Activated T-cell treated with anti-CD3 and anti-CD28 coated beads for 24 hours (primary cell): ENCODE data around the gene CACNA2D3.
A peak's percentile ranks its signal among the peaks of the same experiment; 100 is the strongest.

ENCODE experiments used
- DNase-seq: peaks from one replicate; pipeline ENCODE4 v3.0.0-alpha.2; 2020; ENCODE audit warnings: low read depth

CACNA2D3 gene

GRCh38 chr3:54374214-54374852 lies 252.0 kb downstream of the CACNA2D3 start:
- no peak for DNase-seq

- no peak for DNase-seq
Measured at GRCh38 chr3:54376142-54376807, 253.9 kb downstream of the CACNA2D3 start.

- DNase-seq, result no peak
Measured at GRCh38 chr3:54376939-54377578, 254.7 kb downstream of the CACNA2D3 start.

DNA sequence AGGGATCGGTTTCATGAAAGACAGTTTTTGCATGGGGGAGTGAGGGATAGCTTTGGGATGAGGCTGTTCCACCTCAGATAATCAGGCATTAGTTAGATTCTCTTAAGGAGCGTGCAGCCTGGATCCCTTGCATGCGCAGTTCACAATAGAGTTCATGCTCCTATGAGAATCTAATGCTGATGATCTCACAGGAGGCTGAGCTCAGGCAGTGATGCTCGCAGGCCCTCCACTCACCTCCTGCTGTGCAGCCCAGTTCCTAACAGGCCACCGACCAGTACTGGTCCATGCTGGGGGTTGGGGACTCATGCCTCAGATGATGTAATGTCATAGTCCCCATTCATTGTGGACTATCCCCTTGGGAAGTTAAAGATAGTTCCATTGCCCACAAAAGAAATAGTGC lies 255.8 kb downstream of the CACNA2D3 start:
- DNase-seq, result no peak

GRCh38 chr3:54384279-54384678 lies 261.9 kb downstream of the CACNA2D3 start:
- no peak for DNase-seq

DNA sequence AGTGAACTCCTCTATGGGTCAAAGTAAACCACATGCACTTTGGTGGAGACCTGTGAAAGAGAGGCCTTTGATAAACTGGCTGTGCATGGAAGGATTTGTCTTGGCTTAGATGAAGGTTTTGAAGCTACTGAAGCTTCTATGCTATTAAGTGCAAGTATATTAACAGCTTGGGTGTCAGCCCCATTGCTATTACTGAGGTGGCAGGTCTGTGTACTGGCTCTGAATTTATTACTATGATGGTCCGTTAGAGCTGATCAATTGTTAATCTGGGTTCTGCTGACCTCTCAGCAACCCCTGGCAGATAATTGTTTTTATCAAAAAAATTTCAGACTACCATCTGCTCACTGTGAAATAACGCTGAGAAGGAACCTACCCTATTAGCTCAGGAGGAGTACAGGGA lies 268.2 kb downstream of the CACNA2D3 start:
- DNase-seq, result no peak

GRCh38 chr3:54393150-54393549 lies 270.8 kb downstream of the CACNA2D3 start:
- DNase-seq, result no peak

- no peak for DNase-seq
Measured at GRCh38 chr3:54408328-54408727, 286.0 kb downstream of the CACNA2D3 start.

DNA sequence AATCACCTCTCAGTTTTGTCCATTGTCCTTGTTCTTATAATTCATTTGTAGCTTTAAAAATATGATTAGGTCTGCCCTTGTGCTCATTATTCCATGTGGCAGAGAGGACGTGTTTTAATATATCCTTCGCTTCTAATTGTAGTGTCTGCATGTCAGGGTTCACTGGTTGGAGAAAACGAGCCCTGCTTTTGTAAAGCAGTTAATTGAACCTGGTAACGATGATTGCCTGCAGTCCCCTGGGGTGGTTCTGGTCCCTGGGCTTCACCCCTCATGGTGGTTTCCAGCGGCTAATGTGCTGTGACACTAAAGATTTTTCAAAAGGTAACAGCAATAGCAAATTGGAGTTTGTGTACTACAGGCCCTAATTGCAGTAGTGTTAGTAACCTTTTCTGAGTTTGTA lies 299.6 kb downstream of the CACNA2D3 start:
- no peak for DNase-seq

GRCh38 chr3:54424292-54424691 lies 301.9 kb downstream of the CACNA2D3 start:
- no peak for DNase-seq

DNA sequence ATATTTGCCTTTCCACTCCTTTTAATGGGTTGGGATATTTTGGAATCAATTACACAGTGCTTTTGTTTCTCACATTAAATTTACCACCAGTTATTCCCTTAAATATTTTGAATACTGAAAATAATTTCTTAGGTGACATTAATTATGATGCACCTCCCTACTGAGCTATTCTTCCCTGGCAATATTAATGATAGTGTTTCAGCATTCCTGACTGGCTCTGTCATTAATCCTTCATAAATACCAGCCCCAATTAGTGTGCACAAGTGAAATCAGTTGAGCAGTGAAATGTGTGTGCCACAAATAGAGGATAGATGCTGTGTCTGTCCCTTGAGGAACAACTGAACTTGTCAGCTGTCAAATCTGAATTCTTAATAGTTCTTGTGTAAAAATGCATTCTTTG lies 304.0 kb downstream of the CACNA2D3 start:
- no peak for DNase-seq

GRCh38 chr3:54427501-54427900 lies 305.1 kb downstream of the CACNA2D3 start:
- no peak for DNase-seq

DNA sequence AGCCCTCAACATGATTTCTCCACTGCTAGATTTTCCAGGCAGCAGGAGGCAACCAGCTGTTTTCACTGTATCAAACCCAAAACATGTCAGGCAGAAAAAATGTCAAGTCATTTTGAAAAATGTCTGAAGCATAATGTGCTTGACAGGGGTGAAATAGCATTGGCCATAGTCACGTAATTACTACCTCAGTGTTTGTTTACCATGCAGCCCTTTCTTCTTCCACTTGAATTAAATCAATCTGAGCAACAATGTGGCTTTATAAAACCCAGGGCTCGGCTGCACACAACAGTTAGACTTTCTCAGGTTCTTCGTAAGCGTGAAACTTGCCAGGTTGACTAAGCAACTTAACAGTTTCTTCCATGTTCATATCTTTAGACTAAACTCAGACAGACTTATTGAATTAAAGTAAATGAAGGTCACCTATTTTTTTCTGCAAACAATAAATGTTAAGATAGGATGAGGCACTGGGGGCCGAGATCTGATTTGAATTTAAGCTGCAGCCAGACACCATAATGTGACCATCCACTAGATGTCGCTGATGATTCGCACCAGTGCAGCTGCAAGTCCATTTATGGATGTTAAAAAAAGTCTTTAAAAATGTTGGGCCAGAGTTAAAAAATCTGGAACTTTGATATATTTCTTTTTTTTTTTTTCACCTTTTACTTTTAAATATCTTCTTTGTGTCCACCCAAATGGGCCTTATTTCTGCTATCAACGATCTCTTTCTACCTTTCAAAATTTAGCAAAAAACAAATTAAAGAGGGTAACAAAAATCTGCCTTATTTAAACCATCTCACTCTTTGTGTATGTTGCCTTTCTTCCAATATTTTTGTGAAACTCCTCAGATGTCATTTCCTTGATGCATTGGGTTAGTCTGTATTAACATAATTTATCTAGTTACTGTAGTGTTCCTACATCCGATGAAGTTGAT lies 305.9 kb downstream of the CACNA2D3 start:
- DNase-seq, result peak; percentile 6

- DNase-seq, result no peak
Measured at GRCh38 chr3:54432975-54433374, 310.6 kb downstream of the CACNA2D3 start.

- DNase-seq, result no peak
Measured at GRCh38 chr3:54433846-54434245, 311.5 kb downstream of the CACNA2D3 start.

DNA sequence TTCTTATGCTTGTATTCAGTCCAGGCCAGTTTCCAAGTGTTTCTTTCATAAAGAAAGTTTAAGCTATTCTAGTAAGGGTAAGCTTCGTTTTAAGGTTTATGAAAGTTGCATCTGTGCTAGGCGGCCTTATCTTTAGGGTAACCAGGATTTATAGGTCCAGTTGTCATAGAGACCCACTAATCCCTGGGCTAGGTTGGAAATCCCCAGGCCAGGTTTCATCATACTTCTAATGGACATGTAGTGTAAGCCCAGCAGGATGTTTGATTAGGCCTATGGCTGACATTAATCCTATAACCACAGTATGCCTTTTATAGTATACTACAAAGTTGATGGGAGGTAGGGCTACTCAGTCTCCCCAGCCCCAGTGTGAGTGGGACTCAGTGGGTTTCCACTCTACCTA lies 312.4 kb downstream of the CACNA2D3 start:
- DNase-seq, result no peak

GRCh38 chr3:54437271-54437670 lies 314.9 kb downstream of the CACNA2D3 start:
- DNase-seq, result no peak

DNA sequence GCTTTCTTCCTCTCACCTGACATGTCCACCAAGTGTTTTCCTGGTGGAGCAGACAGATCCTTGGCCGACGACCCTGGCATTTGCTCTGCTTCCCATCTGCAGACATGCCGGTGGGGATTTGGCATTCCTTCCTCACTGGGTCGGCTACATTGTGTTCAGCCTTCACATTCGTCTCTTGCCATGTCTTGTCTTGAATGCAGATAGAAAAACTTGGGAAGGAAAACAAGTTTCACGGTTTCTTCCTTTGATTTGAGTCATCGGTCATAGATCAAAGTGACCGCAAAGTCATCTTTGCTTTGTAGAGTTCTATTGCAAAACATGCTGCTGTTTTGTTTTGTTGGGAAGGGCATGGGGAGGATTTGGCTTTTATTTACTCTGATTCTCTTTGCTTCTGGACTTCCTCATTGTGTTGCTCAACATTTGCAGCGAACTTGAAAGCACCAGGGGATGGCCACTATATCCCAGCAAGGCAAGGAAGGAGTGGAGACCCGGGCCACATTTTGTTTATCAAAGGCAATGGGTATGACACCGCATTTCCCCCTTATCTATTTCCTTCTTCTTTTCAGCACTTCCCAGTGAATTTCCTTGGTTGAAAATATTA lies 321.3 kb downstream of the CACNA2D3 start:
- no peak for DNase-seq

GRCh38 chr3:54445630-54446029 lies 323.3 kb downstream of the CACNA2D3 start:
- no peak for DNase-seq

GRCh38 chr3:54447427-54447826 lies 325.1 kb downstream of the CACNA2D3 start:
- DNase-seq, result no peak

- DNase-seq, result no peak
Measured at GRCh38 chr3:54454806-54455205, 332.5 kb downstream of the CACNA2D3 start.

GRCh38 chr3:54458357-54458756 lies 336.0 kb downstream of the CACNA2D3 start:
- DNase-seq, result no peak
